D721Med (cell line): Measurements from ENCODE around the gene DNAL4.

Experiments used
- DNase-seq: peaks from one replicate; pipeline ENCODE4 v3.0.0; 2011; ENCODE audit warnings: low spot score; ENCODE audit not compliant: insufficient read length
- FAIRE-seq: peaks from 2 replicates; lab custom pipeline; 2011; peaks lifted over from hg19 to GRCh38; lab: Jason Lieb, UNC
- CTCF ChIP-seq: IDR thresholded peaks from 2 replicates; pipeline ENCODE4 v1.5.1; 2012; ENCODE audit warnings: mild to moderate bottlenecking, control low read depth; ENCODE audit not compliant: insufficient read depth; ENCODE audit errors: missing control alignments

The DNAL4 gene

GRCh38 chr22:38750638-38751037 lies 43.3 kb downstream of the DNAL4 start:
- FAIRE-seq = no peak

GRCh38 chr22:38750104-38750503 lies 43.8 kb downstream of the DNAL4 start:
- TF ChIP-seq CTCF = no peak
- DNase-seq = no peak
- no peak for FAIRE-seq

More at GRCh38 chr22:38750638-38751037, 43.3 kb downstream of the DNAL4 start:
- no peak for DNase-seq
- TF ChIP-seq CTCF = no peak

GRCh38 chr22:38748487-38749136 lies 45.3 kb downstream of the DNAL4 start:
- no peak for TF ChIP-seq CTCF
- DNase-seq (no peak), FAIRE-seq (no peak)

- FAIRE-seq = no peak
- no peak for DNase-seq
- no peak for TF ChIP-seq CTCF
Measured at GRCh38 chr22:38745676-38746460, 48.1 kb downstream of the DNAL4 start.

DNA sequence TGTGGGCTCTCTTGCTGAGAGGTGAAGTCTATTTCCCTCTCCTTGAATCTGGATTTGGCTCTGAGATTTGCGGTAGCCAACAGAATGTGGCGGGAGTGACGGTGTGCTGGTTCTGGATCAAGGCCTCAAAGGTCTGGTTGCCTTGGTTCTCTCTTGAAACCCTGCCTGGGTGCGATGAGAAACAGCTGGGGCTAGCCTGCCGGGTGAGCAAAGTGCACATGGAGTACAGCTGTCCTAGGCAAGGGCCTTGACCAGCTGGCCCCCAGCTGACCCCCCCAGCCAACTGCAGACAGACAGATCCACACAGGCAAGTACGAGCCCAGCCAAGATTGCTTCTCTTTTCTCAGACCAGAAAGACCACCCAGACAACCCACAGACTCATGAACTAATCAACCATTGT lies 49.0 kb downstream of the DNAL4 start:
- DNase-seq (no peak), FAIRE-seq (no peak)
- no peak for TF ChIP-seq CTCF

DNA sequence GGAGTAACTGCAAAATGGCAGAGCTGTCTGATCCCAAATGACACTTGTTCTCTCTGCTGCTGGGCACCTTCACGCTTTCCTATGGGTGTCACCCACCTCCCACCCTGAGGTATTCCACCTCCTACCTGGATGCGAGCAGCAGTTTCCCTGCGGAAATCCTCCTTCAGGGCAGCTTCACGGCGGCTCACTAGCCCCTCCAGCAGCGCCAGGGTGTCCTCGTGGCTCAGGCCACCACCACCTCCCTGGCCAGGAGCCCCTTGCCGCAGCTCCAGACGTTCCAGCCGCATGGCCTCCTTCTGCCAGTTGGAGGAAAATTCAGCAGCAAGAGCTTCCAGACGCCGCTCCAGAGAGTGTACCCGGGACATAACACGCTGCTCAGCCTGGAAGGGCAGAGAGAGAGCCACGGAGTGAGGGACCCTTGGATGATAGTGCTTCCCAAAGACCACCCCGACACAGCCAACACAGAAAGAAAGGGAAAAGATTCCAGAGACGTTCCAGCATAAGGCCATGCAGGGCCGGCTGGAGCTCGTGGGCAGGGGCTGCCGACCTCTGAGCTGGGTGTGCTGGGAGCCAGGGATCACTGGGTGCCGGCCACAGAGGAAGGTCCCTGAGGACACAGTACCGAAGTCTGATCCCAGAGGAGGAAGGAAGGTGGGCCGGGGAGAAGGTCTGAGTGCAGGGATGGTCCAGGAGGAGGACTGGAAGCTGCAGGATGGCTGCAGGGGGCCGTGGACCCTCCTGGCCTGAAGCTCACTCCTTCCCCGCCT lies 51.6 kb downstream of the DNAL4 start:
- FAIRE-seq (no peak), DNase-seq (no peak)
- TF ChIP-seq CTCF = no peak
